ENCODE measurements around the gene SLC1A6.
"Not testable (repeated sequence)": the region's sequence is repeated elsewhere in the genome, so short reads cannot be mapped to it uniquely, and the experiment has no call there.

Gene SLC1A6

DNA sequence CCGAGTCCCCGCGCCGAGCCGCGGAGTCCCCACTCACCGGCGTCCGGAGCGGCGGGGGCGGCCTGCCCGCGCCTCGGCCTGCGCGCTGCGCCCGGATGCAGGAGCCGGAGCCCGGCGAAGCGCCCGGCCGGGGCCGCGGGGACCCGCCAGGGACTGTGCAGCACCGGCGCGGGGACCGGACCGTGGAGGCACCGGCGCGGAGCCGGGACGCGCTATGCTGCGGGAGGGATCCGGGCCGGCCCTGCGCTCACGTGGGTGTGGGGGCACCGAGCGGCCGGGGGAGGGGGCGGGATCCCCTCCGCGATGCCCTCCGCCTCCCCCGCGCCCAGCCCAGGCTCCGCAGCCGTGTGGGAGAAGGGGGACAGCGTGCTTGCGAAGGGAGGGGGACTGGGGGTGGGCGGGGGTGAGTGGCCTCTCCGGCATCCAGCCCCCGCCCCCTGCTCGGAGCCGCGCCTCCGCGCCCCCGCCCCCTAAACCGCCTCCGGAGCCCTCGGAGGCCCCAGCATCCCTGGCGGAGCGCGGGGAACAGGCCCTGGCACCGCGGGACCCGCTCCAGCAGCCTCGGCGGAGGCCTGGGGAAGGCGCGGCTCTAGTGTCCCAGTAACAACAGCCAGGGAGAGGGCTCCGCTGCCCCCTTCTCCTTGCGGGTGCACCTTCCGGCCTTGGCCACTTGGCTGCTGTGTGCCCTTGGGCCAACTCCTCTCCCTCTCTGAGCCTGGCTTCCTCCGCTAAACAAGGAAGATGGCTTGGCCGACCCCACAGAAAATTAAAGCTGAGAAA is at the start of gene SLC1A6:
Gene SLC1A6 (minus strand): TSS at position 389 of the 780 bp plus-strand sequence. CDS start 6,954 bp downstream, outside the sequence.
- DNase-seq = no peak

DNA sequence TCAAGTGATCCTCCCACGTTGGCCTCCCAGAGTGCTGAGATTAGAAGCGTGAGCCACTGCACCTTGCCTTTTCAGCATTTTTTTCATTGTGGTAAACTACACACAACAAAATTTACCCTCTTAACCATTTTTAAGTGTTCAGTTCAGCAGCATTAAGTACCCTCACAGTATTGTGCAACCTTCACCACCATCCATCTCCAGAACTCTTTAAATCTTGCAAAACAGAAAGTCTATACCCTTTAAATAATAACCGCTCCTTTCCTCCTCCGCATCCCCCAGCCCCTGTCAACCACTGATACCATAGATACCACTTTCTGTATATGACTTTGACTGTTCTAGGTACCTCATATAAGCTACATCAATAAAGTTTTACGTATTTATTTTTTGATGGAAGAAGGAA is 48.8 kb upstream of the SLC1A6 start:
- DNase-seq = no peak

DNA sequence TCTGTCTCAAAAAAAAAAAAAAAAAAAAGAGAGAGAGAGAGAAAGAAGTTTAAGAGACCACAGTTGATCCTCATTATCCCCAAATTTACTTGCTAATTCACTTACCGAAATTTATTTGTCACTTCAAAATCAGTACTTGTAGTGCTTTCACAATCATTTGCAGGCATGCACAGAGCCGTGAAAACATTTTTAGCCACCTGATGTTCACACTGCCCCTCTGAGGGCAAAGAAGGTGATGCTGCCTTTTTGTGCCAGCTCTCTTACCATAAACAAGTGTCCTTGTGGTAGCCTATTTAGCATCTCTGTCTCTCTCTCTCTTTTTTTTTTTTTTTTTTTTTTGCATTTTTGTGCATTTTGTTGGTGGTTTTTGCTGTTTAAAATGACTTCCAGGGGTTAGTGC is 45.6 kb upstream of the SLC1A6 start:
- DNase-seq = peak; percentile 61

DNA sequence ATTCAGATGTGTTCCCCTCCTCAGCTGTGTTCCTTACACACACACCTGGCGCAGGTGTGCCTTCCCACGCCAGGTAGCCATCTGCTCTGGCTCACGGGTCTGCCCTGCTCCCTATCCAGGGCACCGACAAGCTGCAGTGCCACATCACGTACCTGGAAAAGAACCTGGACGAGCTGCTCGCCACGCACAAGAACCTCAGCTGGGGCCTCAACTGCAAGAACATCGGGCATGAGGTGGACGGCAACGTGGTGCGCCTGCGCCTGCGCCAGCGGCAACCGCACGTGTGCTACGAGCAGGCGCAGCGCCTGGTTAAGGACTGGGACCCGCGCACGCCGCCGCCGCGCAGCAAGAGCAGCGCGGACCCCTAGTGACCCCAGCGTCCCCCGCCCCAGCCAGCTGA is 43.1 kb upstream of the SLC1A6 start:
- DNase-seq = no peak

DNA sequence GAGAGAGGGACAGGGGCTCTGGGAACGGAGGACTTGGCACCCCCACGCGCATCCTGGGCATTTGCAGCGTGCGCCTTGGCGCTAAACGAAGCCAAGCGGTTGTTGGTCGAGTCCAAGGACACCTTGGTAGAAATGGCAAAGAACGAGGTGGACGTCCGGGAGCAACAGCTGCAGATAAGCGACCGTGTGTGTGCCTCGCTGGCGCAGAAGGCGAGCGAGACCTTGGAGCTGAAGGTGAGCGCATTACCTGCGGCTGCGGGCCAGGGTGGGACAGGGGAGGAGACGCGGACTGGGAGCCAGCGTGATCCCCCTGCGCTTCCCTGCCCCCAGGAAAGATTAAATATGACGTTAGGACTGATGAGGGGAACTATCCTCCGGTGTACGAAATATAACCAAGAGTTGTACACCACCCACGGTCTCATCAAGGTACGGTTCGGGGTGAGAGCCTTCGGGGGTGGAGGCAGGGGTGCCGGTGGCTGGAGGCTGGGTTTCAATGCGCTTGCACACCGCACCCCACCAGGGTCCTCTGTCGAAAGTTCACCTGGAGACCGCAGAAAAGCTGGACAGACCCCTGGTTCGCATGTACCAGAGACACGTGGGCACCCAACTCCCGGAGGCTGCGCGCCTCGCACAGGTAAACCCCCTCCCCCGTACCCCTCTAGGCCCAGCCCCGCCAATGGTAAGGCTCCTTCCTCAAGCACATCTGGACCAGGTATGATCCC is 41.8 kb upstream of the SLC1A6 start:
- DNase-seq = no peak

DNA sequence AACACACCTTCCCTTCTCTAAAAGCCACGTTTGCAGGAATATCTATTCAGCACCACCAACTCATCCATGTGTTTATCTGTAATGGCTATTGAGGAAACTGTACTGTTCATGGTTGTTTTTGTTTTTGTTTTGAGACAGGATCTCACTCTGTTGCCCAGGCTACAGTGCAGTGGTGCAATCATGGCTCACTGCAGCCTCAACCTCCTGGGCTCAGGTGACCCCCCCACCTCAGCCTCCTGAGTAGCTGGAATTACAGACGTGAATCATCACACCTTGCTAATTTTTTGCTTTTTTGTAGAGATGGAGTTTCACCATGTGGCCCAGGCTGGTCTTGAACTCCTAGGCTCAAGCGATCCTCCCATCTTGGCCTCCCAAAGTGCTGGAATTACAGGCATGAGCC is 39.2 kb upstream of the SLC1A6 start:
- not testable (repeated sequence) for DNase-seq

DNA sequence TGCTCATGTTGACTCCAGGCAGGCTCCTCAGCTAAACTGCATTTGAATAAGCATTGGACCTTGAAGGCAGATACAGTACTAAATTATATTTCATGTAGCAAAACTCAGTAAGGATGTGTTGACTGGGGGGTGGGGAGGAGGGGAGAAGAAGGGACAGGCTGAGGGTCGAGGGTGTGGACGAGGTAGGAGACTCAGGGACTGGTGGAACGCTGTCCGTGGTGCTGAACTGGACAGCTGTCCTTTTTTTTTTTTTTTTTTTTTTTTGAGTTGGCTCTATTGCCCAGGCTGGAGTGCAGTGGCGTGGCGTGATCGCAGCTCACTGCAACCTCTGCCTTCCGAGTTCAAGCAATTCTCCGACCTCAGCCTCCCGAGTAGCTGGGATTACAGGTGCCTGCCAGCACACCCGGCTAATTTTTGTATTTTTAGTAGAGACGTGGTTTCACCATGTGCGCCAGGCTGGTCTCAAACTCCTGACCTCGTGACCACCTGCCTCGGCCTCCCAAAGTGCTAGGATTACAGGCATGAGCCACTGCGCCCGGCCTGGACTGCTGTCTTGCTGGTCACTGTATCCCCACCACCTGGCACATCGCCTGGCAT is 36.4 kb upstream of the SLC1A6 start:
- peak; percentile 70 for DNase-seq

DNA sequence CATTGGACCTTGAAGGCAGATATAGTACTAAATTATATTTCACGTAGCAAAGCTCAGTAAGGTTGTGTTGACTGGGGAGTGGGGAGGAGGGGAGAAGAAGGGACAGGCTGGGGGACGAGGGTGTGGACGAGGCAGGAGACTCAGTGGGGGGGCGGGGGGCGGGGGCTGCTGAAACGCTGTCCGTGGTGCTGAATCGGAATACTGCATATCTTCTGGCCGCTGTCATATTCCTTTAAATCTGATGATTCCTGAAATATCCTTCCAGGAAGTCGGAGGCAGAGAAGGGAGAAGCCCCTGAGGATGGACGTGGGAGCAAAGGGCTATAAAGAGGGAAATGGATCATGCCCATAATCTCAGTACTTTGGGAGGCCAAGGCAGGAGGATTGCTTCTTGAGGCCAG is 34.9 kb upstream of the SLC1A6 start:
- DNase-seq = peak; percentile 43

DNA sequence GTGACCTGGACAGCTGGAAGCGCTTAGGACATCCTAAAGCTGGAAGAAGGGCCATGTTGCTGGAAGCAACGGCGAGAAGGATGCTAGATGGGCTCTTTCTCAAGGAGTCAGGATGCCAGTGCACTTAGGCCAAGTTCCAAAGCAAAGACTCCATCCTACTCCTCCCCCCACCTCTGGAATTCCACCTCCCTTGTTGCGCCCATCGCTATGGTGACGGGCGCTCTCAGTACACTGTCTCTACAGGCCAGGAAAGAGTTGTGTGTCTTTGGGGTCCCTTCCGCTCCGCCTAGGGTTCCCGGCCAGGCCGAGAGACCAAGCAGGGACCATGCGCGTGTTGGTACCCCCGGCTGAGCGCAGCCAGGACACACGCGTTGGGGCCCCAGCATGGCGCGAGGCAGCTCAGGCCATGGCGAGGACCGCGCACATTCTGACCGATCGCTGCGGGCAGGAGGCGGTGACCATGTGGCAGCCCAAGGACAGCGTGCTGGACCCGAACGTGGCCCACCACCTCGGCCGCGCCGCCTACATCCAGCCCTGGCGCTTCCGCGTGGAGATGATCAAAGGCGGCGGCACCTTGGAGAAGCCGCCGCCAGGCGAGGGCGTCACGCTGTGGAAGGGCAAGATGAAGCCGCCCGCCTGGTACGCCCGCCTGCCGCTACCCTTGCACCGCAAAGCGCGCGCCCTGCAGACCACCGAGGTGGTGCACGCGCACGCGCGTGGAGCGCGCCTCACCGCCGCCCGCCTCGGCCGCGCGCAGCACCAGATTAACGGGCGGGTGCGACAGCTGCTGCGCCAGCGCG is 31.0 kb upstream of the SLC1A6 start:
- peak; percentile 14 for DNase-seq

DNA sequence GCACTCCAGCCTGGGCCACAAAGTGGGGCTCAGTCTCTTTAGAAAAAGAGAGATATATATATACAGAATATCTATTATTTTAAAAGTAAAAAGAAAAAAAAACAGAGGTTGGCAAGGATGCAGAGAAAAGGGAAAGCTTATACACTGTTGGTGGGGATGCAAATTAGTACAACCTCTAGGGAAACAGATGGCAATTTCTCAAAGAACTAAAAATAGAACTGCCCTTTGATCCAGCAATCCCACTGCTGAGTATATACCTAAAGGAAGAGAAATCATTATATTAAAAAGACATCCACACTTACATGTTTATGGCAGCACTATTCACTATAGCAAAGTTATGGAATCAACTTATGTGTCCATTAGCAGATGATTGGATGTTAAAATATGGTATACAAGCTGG is 28.6 kb upstream of the SLC1A6 start:
- no peak for DNase-seq

DNA sequence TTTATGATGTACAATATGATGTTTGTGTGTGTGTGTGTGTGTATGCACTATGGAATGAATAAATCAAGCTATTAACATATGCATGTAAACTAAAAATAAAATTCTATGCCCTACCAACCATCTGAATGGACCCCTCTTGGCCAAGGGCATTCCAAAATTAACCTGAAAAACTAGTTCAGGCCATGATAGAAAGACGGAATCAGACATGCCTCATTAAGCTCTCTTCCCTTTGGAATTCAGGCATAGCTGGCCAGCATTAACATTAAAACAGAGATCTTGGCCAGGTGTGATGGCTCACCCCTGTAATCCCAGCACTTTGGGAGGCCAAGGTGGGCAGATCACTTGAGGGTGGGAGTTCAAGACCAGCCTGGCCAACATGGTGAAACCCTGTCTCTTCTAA is 18.3 kb upstream of the SLC1A6 start:
- DNase-seq = no peak

DNA sequence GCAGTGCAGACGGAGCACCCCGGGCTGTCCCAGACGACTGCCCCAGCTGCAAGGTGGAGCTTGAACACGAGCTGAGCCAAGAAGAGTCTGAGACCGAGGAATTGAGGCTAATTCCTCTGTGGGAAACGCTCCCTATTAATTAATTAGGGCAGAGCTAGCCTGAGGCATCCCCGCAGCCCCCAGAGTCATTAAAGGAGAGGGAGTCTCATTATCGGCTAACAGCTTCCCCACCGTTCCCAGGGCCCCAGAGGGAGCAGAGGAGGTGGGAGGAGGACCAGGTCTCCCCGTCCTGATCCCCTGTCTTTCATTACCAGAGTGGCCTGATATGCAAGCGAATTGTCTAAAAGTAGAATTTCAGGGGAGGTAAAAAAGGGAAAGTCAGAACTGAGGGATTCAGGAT is 13.1 kb upstream of the SLC1A6 start:
- no peak for DNase-seq

DNA sequence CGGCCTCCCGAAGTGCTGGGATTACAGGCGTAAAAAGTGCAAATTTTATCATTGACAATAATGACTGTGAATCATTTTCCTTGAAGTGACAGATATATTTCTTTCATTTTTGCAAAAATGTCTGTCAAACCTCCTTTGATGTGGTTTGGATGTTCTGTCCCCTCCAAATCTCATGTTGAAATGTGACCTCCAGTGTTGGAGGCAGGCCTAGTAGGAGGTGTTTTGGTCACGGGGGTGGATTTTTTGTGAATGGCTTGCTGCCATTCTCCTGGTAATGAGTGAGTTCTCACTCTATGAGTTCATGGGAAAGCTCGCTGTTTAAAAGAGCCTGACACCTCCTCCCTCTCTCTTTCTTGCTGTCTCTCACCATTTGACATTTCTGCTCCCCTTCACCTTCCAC is 5.5 kb upstream of the SLC1A6 start:
- no peak for DNase-seq

DNA sequence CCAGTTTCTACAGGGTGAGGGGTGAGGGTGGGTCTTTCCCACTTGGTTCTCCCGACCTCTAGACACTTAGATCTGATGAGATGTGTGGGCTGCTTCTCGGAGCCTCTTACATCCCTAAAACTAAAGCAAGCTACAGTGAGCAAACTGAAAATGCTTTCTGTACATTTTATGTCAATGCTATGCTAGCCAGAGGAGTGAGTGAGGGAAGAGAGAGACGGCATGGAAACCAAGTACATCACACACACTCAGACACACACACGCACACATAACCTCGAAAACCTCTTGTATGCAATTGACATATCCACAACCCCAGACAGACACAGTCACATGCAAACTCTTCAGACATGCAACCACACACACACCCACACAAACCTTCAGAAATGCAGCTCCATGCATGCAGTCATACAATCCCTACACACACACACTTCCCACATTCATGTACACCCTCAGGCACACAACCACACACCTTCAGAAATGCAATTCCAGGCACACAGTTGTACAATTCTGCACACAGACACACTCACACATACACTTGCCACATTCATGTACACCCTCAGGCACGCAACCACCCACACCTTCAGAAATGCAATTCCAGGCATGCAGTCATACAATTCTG is 1.4 kb downstream of the SLC1A6 start:
- DNase-seq = no peak

DNA sequence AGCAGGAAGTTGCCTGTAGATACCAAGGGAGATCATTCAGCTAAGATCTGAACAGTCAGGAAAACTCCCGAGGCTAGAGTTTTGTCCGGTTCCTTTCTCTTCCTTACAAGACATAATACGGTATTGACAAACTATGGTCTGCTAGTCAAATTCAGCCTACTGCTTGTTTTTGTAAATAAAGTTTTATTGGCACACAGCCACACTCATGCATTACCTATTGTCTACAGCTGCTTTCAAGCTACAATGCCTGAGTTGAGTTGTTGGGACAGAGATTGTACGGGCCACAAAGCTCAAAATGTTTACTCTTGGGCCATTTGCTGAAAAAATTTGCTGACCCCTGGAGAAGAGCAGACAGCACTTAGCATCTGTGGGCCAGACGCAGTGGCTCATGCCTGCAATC is 2.5 kb downstream of the SLC1A6 start:
- DNase-seq = no peak

DNA sequence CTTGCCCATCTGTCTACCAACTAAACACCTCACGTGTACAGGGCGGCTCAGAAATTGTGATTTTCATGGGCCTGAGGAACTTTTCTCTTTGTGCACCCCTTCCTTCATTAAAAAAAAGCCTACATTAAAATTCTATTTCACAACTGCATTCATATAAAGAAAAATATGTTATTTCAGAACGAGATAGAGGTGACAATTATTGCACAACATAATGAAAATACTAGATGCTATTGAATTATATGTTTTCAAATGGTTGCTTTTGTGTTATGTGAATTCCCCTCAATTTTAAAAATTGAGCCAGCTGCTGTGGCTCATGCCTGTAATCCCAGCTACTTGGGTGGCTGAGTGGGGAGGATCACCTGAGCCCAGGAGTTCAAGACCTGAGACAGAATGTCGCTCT is 5.2 kb downstream of the SLC1A6 start:
- DNase-seq = no peak

DNA sequence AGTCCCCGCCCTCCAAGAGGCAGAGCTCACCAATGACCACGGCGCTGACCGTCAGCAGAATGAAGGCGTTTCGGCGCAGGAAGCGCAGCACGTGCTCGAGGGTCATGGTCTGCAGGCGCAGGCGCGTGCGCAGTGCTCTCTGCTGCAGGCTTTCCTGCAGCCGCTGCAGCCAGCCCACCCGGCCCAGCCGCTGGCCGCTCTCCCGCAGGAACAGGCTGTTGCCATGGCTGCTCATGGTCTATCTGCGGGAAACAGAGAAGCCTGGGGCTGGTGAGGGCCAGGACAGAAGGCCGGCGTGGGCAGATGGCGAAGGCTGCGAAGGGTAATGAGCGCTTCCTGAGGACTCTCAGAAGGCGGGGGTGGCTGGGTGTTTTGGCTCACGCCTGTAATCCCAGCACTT is 7.0 kb downstream of the SLC1A6 start:
- no peak for DNase-seq

DNA sequence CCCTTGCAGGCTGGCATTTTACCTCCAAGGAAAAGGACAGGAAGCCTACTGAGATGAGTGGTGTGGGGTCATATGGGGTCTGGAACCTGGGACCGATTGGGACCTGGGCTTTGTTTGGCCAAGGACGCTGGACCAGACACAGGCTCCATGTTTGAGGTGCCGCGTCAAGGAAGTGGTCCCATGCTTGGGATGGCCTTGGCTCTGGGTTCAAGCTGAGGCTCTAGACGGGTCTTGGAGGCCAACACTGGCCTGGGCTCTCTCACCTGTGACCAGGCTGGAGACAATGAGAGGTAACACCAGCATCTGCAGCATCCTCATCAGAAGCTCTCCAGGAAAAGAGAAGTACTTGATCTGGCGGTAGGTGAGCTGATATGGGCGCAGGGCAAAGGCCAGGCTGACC is 8.2 kb downstream of the SLC1A6 start:
- no peak for DNase-seq

DNA sequence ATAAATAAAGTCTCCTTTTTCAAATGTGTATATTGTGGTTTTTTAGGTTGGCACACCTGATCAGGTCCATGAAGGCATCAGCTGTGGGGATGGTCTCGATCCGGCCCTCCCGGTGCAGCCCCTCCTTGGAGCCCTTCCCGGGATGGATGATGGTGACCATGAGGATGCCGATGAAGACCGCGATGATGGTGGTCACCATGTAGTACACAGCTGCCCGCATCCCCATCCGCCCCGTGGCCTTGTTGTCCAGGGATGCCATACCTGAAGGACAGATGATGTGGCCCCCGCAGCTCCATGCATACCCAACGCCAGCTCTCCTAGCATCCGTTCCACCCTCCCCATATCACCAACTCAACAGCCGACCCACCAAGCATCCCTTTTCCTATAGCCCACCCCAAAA is 11.4 kb downstream of the SLC1A6 start:
- DNase-seq = no peak

DNA sequence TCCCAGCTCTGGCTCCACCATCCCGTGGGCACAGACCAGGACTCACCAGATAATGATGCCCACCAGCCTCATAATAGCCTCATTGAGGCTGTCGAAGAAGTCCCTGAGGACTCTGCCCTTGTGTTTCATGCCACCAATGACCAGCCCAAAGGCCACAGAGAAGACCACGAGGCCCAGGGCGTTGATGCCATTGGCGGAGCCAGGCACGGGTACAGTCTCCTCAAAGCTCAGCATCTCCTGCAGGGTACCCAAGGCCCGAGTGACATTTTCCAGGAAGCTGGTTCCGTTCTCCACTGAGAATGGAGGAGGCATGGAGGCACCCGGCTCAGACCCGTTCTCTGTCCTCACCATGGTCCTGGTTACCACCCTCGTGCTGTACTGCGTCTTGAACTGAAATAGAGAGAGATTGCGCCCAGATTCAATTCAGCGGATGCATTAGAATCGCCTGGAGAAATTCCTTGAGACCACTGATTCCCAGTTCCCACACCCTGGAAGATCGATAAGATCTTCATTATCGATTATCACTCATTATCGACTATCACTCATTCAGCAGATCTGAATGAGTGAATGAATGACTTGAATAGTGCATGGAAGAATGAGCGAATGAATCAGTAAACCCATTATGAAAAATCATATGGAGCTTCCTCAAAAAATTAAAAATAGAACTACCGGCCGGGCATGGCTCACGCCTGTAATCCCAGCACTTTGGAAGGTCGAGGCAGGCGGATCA is 17.5 kb downstream of the SLC1A6 start:
- DNase-seq = no peak

DNA sequence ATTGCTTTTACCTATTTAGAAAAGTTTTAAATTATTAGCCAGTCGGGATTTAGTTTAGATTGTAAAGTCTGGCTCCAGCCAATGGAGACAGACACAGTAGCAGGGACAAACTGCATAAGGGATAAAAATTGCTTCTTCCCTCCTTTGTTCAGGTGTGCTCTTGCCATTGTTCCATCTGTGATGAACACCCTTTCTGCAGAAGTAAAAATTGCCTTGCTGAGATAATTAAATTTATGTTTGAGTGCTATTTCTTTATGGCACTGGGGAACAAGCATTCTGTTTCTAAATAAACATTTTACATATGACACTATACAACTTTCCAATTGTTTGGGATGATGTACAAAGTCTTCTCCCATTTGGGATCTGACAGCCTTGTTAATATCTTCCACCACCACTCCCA is 20.4 kb downstream of the SLC1A6 start:
- DNase-seq = no peak

DNA sequence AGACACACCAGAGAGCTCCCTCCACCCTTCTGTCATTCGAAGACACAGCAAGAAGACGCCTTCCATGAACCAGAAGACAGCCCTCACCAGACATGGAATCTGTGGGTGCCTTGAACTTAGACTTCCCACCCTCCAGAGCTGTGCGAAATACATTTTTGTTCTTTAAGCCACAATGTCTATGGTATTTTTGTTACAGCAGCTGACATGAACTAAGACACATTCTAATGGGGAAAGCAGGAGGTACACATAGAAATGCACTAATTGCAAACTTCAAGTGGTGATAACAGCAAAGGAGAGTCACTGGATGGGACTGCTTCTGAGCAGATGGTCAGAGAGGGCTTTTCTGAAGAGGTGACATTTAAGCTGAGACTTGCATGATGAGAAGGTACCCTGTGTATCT is 22.2 kb downstream of the SLC1A6 start:
- DNase-seq = no peak

All from hematopoietic multipotent progenitor cell treated with erythropoietin and hydrocortisone succinate and interleukin-3 and kit ligand, for 6 days (in vitro differentiated cells).